Hematopoietic multipotent progenitor cell treated with erythropoietin and hydrocortisone succinate and interleukin-3 and kit ligand, for 17 days (in vitro differentiated cells): ENCODE results near the gene C2CD4B.

Experiments
- DNase-seq: peaks from one replicate; pipeline ENCODE4 v3.0.0-alpha.2; 2015; ENCODE audit warnings: low spot score

Gene C2CD4B

GRCh38 chr15:62147551-62147950, 17.5 kb downstream of the C2CD4B start:
- no peak for DNase-seq

DNA sequence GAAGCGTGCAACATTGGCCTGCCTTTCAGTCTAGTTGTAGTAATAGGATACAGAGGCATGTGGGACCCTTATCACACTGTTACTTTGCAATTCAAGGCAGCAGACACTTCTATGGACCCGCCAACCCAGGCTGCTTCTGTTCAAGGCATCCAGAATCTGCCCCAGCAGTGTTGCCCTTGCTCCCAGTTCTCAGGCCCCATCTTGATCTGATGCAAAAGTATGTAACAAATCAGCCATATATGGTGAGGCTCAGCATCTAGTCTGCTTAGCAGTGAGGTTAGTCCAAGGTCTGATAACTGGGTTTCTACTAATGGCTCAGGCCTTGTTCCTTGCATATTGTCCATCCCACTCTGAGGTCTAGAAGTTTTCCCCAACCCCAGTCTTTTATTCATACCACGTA, 17.9 kb downstream of the C2CD4B start:
- no peak for DNase-seq

DNA sequence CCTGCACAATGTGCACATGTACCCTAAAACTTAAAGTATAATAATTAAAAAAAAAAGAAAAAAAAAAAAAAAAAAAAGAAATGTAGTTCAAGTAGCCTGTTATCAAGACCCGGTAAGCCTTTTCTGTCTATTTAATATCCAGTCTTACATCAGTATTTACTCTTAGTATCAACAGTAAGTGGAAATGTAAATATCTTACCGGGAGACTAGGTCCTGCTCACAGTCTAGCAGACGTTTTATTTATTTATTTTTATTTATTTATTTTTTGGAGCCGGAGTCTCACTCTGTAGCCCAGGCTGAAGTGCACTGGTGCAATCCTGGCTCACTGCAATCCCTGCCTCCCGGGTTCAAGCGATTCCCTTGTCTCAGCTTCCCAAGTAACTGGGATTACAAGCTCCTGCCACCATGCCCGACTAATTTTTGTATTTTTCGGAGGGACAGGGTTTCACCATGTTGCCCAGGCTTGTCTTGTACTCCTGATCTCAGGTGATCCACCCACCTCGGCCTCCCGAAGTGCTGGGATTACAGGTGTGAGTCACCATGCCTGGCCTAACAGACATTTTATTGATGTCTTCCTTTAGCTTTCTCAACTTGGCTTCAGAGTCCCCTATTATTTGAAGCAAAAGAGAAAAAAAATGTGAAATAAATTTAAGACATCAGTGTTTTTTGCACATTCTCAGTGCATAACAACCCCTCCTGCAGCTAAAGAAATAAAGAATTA, 19.9 kb downstream of the C2CD4B start:
- DNase-seq, result no peak

DNA sequence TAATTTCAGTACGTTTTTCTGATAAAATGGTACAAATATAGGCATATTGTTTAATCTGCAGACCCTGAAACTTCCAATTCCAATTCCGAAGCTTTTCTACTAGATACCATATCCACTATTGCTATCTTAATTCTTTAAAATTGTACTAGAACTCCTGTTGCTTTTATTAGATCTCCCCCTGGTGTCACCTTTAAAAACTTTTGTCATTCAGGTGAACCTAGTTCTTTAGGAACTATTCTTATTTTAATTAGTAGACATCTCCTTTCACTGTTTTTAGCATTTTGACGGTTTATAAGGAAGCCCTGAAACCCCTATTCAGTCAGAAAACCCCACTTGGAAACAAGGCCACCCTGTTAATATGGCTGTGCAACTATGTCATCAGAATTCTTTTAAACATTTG, 22.3 kb downstream of the C2CD4B start:
- no peak for DNase-seq

- DNase-seq, result no peak
Measured at GRCh38 chr15:62141643-62142588, 23.2 kb downstream of the C2CD4B start.

DNA sequence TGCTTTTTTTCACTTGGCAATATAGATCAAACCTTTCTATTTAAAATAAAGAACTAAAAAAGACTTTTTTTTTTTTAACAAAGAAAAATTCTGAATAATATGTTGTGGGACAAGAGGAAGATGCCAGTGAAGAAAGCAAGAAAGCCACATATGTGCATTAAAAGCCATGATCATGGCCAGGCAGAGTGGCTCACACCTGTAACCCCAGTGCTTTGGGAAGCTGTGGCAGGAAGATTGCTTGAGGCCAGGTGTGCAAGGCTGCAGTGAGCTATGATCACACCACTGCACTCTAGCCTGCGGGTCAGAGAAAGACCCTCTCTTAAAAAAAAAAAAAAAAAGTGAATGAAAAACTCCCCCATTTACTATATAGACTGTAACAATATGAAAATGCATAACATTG, 23.9 kb downstream of the C2CD4B start:
- no peak for DNase-seq

DNA sequence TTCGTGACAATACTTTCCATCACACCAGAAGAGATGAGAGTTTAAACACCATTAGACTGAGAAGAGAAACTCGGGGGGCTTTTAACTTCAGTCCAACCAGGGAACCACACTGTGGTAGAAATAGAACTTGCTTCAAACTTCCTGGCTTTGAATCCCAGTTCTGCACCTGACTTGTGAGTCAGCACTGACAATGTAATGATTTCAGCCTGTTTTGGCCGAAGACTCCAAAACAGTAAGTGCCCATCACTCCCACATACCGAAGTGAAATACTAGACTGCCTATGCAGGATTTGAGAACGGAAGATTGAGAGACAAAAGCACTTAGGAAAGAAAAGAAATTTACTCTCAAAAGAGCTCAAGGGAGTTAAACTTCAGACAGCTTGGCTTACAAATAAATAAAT, 27.0 kb downstream of the C2CD4B start:
- DNase-seq, result no peak

DNA sequence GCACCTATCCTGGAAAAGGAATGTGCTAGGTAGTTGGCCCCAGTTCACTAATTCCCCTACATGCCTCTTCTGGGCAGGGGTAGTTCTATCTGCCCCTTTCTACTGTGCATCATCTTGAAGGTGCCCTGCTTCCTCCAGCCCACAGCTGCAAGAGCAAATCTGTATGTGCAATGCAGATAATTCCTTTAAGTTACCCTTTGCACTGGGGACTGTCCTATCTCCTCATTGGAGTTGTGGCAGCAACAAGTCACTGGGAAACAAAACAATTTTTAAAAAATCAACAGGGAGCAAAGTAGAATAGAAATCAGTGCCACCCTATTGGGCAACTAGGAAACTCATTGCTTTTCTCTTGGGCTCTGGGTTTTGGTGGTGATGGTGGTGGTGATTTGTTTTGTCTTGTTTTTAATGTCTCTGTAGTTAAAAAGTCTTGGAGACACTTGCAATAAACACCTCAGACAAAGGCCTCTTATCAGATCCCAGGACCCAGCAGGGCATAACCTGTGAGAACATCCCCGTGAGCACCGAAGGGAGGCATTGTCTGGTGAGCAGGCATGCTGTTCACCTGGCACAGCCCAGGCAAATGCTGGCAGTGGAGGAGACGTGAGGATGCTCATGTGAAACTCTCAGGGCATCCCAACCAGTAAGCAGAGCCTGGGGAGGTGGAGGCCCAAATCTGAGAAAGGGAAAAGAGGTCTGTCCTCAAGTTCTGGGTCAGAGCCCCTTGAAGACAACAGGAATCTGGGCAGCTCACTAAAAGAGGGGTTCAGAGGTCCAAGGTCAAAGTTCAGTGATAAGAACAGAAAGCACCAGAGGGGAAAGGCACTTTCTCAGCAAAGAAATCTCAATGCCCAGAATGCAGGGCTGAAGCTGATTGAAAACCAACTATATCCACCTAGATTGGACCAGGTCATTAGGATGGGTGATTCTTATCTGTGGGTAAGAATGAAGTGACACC, 27.9 kb downstream of the C2CD4B start:
- DNase-seq, result no peak

DNA sequence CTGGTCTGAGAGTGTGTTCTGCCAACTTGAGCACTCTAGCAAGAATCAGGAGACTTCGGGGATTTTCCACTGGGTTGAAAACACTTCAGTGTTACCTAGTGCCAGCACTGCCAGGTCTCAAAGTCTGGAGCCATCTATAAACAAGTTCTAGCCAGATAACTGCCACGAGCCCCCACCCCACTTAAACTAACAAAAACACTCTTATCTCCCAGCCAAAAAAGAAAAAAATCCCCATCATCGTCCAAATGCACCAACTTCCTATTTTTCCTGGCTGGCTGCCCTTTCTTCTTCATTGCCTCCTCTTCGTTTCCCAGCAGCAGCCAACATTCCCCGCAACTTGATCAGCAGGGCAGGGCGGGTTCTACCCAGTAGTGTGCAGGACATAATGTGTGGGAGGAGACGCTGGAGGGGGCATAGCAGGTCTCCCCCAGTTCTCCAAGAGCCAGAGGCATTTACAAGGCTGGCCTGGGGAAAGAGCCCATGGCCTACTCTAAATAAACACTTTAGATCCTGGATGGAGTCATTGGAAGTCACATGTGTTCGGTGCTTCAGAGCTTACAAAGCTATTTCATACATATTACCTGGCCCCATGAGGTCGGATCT, 29.5 kb downstream of the C2CD4B start:
- DNase-seq, result no peak

GRCh38 chr15:62133141-62133540, 31.9 kb downstream of the C2CD4B start:
- no peak for DNase-seq

DNA sequence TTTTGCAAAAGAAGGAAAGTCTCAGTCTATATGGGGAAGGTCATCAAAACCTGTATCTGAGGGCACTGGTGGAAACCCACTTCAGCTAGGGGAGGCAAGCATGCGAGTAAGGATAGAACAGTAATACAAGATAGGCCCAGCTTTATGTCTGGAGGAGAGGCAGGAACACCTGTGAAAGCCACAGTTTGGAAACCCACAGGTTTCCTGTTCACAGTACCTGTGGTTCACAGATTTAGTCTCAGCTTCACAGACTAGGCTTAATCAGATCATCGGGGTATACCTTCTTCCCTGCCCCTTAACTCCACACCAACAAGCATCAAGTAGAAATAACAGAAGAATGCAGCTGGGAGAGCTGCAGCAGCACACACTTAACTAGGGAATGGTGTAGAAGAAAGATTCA, 36.2 kb downstream of the C2CD4B start:
- DNase-seq, result no peak

DNA sequence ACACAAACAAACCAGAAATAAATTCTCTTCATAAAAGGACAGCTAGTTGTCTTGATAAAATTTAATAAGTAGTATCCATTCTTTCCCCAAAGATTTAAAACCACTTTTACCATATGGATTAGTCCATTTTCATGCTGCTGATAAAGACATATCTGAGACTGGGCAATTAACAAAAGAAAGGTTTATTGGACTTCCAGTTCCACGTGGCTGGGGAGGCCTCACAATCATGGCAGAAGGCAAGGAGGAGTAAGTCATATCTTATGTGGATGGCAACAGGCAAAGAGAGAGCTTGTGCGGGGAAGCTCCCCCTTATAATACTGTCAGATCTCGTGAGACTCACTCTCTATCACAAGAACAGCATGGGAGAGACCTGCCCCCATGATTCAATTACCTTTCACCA, 38.7 kb downstream of the C2CD4B start:
- DNase-seq, result no peak

DNA sequence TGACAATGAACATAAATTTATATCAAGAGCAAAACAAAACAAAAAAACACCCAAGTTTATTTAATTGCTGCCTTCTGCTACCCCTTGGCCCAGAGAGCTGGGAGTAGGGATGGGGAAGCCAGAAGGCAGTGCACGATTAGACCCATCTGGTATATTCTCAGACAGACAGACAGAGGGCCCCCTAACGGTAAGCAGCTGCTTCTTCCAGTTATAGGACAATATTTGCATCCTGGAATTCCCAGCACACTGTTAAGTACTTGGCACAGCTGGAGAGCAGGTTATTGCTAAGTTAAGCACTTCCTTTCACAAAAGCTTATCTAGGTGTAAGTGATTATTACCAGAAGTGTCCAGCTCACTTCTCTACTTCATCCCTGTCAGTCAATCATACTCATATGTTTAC, 39.3 kb downstream of the C2CD4B start:
- DNase-seq, result no peak

DNA sequence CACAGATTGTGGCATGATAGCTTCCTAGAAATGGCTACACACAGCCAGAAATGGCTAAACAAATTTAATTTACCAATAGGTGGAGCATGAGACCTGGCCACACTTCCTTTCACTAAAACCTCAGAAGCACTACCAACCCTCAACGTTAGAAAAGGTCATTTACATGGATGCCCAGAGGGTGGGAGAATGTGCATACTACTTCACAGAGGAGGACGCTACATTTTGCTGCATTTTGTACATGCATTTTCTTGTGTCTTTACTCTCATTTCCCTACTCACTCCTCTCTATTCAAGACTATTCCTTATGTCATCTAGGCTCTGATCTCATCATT, 40.1 kb downstream of the C2CD4B start:
- no peak for DNase-seq

- no peak for DNase-seq
Measured at GRCh38 chr15:62124176-62124972, 40.7 kb downstream of the C2CD4B start.

DNA sequence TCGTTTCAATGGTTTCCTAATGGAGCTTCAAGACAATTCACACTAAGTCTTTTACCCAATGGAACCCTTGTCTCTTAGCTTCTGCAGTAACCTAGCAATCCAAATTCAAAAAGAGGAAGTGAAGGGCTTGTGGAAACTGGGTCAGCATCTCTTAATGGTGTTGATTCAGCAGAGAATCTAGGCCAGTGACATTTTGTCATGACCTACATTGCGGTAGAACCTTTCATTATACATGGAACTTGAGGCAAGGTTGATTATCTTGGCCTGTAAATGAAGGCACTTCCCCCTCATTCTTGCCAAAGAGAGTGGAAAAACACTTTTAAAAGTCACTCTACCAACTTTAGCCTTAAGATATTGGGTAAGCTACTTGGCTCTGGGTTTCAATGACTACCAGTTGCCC, 42.8 kb downstream of the C2CD4B start:
- DNase-seq, result no peak

GRCh38 chr15:62121273-62122015, 43.6 kb downstream of the C2CD4B start:
- no peak for DNase-seq

GRCh38 chr15:62120776-62121175, 44.3 kb downstream of the C2CD4B start:
- no peak for DNase-seq

- DNase-seq, result no peak
Measured at GRCh38 chr15:62119874-62120273, 45.2 kb downstream of the C2CD4B start.

DNA sequence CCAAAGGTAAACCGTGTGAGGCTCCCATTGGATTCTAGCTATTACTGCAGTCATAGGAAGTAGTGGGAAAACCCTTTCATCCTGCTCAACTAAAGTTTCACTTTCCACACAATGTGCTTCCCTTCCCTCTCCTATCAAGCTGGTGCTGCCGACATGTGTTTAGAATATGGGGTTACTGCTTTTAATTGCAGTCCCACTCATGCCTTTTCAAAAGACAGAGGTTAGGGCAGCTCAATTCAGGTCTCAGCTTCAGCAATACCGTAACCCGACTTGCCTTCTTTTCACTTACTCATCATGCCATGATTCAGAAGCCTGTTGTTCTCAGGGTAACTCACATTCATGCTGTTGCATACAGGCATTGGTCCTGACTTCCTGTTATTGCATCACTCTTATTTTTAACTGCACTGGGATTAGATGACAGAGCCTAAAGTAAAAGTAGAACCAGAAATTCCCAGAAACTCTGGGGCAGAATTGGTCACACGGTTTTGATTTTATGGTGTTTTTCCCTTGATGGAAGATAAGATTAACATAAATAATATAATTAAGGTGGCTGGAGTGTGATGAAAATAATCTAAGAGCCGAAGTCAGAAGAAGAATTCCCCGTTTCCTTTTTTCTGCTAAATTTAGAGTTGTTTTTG, 45.7 kb downstream of the C2CD4B start:
- DNase-seq, result no peak
